Kasumi-1 (cell line): ENCODE measurements around the gene UBASH3B.

Experiments used
- DNase-seq, 2 experiments: peaks; one replicate each; lab custom pipeline; 2025; lab: John Stamatoyannopoulos, UW

UBASH3B gene

DNA sequence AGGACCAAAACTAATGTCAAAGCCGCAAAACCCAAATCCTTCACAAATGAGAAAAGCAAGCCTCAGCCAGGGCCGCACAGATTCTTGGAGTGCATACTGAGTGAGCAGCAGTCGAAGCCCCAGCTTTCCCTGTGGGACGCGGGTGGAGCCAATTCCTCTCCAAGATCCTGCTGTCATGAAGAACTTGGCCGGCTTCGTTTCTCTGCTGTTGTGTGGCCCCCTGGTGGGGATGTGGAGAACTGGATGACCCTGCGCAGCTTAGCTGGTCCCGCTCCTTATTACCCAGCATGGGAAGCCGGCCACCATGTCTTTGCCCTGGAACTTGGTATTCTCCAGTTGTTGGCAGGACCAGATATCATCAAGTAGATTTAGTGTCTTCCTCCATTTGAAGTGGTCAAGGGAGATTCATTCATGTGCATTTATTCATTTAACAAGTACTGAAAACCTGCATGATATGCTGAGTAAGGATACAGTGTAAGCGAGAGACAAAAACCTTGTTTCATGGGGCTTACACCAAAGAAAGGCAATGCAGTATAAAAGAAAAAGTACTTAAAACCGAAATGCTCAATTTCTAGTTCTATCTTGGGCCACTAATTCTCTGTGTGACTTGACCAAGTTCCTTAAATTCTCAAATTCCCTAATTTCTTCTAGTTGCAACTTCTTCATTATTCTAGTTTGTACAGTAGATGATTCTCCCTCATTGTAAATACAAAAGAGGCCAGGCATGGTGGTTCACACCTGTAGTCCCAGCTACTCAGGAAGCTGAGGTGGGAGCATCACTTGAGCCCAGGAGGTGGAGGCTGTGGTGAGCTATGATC lies 126.1 kb downstream of the UBASH3B start:
- peak; percentile 79 to 86 for DNase-seq

DNA sequence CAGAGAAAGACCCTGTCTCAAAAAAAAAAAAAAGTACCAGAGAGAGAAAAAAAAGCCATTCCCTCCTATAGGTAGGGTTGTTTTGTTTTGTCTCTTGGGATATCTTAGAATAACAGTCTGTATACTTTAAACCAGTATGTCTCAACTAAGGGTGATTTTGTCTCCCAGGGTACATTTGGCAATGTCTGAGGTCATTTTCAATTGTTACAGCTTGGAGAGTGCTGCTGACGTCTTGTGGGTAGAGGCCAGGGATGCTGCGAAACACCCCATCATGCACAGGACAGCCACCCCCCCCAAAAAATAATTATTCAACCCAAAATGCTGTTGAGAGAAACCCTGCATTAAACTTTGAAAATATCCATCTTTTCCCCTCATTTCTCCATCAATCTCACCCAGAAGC lies 126.7 kb downstream of the UBASH3B start:
- DNase-seq = no peak

DNA sequence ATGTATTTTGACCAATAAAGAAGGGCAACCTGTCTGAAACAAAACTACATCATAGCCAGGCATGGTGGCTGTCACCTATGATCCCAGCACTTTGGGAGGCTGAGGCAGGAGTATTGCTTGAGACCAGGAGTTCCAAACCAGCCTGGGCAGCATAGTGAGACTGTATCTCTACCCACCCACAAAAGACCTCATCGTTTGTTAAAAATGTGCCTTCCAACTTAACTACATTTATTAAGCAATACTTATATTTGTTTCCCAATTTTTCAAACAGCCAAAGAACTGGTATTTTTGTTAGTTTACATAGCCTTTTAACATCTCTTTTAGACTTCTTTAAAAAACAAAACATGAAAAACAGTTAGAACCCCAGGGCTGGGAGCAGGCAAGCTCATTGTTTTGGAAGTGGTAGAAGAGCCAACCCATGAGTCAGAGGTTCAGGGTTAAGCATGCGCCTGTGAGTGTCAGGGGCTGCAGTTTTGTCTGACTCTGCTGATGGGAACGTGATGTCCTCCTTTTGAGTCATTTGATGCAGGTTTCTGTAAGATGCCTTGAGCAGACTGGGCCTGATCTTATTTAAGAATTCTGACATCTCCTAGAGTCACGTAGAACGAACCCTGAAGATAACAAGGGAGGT lies 128.9 kb downstream of the UBASH3B start:
- no peak for DNase-seq

DNA sequence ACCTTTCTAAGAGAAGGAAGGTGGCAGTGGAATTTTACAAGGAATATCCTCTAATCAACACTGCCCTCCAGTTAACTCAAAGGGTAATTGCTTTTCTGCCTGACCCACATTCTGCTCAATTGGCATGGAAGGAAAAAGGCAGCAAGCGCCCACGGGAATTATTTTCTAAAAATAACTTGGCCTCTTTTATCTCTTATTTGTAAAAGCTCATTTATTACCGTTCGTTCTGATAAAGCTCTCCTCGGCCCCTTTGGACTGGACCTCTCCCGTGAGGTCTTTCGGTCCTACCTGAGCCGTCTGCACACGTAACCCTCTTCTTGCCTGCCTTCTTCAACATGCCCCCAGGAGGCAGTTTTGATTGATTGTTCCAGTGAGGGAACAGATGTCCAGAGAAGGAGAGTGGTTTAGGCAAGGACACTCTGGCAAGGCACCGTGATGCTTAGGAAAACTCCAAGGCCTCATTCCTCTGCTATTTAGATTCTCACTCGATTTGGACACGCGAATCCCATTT lies 129.6 kb downstream of the UBASH3B start:
- DNase-seq = no peak

DNA sequence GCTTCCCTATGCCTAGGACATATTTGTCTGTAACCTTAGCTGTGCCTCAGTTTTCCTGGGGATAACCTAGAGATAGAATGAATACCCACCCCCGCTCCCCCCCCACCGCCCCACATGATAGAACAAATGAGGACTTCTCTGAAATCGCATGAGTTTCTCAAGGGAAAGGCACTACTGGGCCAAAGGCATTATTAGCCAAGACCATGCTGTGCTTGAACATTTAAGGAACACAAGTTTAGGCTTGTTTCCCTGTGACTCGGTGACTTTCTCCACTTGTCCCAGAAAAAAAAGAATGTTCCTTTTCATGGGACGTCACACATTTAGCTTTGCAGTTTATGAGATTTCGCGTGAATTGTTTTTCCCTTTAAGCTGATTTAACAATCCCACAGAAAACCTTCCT lies 131.4 kb downstream of the UBASH3B start:
- no peak for DNase-seq

DNA sequence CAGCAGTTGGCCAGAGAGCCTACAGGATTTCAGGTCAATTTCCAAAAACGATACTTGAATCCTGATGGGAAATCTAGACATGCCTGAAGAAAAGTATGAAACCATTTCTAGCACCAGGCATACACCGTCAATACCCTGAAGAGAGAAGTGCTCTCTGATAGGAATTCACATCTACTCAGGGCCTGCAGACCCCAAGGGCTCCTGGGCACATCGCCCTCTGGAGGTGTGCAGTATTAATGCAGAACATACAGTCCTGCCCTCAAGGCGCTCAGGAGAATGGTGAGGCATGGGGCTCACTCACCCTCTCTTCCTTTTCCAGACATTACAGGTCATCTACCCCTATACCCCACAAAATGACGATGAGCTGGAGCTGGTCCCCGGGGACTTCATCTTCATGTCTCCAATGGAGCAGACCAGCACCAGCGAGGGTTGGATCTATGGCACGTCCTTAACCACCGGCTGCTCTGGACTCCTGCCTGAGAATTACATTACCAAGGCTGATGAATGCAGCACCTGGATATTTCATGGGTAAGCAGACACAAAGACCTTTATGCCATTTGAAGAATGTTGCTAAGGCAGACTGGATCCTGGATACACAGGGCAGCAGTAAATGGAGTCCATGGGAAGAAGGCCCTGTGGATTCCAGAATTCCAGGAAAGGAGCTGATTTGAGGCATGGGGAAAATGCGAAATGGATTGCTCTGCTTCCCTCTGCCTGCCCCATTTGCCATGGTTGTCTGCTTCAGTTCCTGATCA lies 133.4 kb downstream of the UBASH3B start:
- DNase-seq = no peak

DNA sequence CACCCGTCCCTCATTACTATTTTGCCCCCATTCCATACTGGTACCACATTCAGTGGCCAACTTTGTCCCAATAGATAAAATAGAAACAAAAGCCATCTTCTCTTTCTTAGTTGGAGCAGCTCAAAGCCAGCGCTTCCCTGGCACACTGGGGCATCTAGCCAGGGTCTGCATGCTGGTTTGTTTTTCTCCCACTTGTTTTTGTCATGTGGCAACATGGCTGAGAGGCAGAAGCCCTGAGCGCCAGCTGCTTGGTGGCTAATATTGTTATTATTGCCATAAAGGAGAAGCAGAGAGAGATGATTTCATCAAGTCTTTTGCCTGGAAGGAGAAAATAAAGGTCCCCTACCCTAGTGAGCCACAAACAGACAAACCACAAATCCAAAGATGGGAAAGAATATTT lies 134.4 kb downstream of the UBASH3B start:
- DNase-seq = no peak

DNA sequence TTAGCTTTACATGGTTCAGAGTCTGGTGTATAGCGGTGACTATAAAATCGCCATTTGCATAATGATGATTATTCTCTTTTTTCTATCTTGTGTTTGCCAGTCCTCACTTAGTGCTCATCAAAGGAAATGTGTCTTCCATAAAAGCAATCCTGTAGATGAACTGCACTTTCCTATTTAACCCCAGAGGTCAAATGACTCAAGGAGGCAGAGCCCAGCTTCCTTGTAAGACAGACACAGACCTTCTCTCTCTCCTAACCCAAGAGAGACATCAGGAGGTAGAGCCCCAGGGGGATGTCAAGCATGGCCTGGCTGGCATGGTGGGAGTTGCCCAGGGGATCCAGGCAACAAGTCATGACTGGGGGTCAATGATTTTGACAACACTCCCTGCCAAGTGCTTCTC lies 135.9 kb downstream of the UBASH3B start:
- no peak for DNase-seq

DNA sequence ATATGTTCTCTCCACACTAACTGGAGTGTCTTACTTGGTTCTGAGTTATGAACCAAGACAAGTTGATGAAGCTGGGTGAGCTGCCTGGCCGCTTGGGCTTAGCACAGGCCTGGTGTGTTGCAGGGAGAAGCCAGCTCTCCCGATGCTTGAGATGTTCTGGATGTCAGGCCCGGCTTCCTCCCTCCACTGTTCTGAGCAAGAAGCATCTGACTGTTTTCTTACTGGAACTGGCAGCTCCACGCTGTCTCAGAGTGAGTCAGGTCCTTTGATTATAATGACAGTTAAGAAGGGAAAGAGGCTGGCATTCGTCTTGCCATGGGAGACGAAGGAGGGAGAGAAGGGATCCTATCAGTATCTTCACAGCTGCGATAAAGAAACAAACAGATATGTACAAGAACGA lies 136.3 kb downstream of the UBASH3B start:
- DNase-seq = no peak

DNA sequence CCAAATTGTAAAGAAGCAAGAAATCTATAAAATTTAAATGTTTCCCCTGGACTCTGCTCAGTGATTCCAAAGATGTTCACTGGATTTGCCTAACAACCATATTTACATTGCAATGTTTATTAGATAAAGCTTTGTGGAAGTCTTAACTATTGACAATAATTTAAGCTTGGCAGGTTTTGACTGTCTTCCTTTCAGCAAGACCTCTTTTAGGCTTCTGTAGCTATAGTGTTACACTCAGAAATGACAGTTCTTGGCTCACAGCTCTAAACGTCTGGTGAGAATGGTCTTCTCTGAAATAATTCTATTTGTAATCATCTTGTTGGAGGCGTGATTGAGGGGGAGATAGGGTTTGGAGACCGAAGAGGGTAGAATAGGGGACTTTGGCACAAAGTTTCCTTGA lies 138.0 kb downstream of the UBASH3B start:
- DNase-seq = no peak

DNA sequence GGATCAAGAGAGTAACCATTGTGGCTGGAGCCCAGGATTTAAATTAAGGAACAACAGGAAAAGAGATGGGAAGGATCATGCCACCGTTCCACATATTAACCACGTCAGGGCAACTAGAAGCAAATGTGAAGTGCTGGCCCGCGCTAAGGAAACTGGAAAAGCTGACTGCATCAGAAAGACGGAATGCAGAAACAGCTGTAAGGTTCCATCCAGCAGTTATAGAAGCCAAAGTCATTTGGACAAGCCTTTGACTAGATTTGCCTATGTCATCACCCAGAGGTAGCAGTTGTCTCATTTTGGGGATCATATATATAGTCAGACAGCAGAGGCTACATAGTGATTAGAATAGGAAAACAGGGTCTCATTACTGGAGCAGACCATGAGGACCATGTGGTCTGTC lies 139.8 kb downstream of the UBASH3B start:
- no peak for DNase-seq

DNA sequence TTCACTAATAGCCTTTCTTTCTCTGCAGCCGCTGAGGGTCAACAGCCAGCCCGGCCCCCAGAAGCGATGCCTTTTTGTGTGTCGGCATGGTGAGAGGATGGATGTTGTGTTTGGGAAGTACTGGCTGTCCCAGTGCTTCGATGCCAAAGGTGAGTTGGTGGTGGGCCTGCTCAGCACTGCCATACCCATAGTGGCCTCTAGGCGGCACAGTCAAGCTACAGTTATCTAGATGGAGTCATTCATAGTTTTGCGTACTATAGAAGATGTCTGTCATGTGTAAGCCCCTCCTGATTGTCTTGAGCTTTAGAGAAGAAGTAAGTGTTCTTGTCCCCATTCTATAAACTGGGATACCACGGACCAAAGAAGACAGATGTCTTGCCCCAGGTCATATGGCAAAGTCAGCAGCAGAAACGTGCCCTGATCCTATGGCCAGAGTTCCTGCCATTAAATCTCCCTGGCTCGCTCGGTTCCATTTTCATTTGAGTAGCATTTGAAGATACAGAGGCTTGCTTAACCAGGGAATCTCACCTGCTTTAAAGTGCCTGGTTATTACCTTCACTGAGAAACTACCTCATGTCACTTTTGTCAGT lies 140.7 kb downstream of the UBASH3B start:
- peak; percentile 49 to 62 for DNase-seq

DNA sequence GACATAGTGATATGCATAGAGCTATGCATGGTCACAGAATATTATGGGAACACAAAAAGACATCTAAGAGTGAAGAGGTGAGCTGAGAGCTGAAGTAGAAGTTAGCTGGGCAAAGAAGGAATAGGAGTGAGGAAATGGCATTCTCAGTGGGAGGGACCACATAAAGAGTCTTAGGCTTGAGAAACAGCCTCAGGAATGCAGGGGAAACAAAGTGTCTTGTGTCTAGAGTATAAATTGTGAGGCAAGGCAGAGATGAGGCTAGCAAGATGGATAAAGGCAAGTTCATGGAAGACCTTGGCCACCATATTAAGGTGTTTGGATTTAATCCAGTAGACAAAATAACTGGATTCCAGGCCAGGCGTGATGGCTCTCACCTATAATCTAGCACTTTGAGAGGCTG lies 142.1 kb downstream of the UBASH3B start:
- DNase-seq = no peak

DNA sequence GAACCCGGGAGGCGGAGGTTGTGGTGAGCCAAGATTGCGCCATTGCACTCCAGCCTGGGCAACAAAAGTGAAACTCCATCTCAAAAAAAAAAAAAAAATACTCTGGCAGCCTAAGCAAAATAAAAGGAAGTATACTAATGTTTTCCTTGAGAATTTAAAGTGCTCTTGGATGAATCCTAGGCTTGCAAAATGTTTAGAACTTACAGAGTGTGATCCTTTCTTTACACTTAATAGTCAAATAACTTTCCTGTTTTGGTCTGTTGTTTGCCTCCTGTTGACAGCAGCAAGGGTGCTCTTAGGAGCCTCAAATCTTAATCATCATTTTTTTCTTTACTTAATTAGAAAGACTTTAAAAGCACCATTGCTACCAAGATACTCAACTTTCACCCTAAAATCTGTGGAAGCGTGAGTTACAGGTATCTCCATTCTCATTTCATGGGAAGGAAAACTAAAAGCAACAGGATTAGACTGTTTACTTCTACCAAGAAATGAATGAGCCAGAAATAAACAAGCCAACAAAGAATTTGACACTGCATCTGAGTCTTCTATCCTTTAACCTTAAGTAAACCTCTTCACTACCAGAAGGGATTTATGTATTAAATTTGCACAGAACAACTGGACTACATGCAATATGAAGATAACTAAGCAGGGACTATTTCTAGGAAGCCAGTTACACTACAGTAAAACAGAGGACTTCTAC lies 144.0 kb downstream of the UBASH3B start:
- DNase-seq = no peak

DNA sequence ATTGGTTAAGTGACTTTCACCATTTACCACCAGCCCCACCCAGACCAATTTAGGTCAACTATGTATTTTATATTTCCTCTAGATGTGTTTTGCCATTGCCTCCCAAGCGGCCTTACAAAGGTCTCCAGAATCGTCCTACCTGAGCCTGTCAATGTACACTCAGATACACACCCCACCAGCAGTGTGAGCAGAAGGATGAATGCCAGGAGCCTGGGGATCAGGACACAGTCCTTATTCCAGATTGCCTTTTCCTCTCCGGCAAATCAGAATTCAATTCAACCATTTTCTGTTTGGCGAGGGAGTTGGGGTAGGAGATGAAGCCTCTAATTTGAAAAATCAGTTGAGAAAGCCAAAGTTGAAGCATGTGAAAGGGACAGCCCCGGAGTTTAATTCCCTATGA lies 147.4 kb downstream of the UBASH3B start:
- DNase-seq = no peak

DNA sequence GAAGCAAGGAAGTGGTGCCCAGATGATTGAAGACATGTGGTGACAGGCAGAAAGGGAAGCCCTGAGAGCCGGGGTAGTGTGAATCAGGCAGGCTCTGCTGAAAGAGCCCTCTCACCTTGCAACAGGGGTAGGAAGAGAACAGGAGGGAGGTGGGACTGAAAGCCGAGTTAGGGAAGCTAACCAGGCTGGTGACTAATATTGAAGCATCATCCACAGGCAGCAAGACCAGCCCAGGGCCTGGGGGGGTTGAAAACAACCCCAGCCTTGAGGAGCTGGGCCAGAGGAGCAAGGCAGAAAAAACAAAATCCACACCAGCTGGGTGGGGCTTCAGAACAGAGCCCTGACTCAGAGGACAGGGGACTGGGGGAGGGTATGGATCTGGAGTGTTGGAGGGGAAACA lies 147.8 kb downstream of the UBASH3B start:
- no peak for DNase-seq

DNA sequence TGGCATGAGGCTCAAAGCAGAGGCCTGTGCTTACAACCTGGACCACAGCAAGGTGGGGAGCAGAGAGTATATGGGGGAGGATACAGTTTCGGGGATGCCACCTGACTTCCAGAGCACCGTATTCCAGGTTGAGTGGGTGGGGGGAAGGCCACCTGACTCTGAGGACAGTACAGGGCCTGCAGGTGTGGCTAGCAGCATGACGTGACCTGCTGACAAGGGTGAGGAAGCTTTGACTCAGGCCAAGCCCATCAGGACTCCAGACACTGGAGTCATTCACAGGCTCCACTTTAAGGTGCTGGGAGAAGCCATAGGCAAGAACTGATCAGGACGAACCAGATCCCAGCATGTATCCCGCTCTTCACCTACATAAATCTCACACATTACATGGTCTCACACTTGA lies 148.2 kb downstream of the UBASH3B start:
- DNase-seq = no peak

DNA sequence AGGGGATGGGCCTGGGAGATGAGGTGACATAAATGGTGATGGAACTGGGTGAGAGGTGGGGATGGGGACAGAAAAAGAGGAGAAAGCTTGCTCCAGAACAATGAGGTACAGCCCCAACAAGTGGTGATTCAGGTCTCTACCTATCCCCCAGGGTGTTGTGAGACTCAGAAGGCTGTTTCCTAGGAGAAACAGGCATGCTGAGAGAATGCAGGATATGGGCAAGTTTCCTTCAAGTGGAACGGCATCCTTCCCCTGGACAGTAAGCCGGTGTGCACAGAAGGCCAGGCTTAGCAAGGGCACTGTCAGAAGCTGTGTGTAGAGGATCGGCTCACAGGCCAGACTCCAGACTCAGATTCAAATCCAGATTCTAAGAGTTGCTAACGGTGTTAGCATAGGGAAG lies 148.6 kb downstream of the UBASH3B start:
- DNase-seq = no peak

DNA sequence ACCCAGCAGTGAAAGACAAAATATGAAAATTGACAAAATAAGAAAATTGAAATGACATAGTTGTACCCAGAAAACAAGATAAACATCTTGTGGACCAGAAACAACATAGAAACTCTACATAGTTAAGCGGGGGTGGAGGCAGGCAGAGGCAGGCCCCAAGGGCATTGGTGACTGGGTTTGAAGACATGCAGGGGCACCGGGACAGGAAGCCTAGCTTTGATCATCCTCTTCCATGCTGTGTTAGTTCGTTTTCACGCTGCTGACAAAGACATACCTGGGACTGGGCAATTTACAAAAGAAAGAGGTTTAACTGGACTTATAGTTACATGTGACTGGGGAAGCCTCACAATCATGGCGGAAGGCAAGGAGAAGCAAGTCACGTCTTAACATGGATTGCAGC lies 149.3 kb downstream of the UBASH3B start:
- no peak for DNase-seq

DNA sequence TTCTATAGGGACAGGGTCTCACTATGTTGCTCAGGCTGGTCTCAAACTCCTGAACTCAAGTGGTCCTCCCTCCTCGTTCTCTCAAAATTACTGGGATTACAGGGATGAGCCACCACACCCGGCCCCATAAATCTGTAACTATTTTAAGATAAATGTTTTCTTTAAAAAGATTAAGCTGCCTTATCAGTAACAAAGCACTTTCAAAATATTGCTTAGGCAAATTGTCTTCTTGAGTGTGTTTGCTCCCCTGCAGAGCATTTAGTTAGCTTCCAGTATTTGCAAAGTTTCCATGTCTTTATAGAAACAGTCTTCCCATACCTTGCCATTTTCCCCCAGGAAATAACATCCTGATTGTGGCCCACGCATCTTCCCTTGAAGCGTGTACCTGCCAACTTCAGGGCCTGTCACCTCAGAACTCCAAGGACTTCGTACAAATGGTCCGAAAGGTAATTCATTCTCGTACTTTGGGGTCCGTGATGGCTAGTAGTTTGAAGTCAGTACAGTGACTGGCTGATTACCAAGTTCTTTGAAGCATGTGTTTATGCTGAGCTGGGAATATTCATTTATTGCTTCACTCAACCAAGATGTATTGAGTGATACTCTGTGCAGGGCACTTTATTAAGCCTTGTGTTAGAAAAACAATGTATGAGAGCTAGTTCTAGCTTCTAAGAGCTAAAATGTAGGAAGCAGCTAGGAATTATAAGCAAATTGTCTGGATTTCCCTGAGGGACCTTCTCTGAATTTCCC lies 152.4 kb downstream of the UBASH3B start:
- no peak for DNase-seq

DNA sequence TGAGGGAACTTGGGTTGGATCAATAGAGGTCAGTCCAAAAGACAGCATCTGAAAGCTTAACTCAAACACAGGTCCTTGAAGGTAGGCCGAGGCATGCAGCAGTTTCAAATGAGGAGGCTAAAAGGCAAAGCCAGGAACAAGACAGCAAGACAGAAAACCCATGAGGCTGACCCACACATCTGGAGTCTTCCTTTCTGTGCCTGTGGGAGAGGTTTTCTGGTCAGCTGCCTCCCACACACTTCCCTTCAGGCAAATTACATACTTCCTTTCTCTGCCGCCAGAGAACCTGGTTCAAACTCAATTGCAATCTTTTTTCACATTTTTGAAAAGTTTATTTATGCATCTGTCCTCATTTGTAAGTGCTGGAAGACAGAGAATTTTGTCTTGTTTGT lies 153.0 kb downstream of the UBASH3B start:
- DNase-seq = peak; percentile 93 to 94
